Measurements from ENCODE around the gene HOXB6. TPM values are rescaled to one million over a fixed set of nuclear protein-coding genes. Genes with fewer than 3 reads are reported as not detected.

The HOXB6 gene
- total RNA-seq, 1 experiment from 2014 or later, result 64.8 TPM

DNA sequence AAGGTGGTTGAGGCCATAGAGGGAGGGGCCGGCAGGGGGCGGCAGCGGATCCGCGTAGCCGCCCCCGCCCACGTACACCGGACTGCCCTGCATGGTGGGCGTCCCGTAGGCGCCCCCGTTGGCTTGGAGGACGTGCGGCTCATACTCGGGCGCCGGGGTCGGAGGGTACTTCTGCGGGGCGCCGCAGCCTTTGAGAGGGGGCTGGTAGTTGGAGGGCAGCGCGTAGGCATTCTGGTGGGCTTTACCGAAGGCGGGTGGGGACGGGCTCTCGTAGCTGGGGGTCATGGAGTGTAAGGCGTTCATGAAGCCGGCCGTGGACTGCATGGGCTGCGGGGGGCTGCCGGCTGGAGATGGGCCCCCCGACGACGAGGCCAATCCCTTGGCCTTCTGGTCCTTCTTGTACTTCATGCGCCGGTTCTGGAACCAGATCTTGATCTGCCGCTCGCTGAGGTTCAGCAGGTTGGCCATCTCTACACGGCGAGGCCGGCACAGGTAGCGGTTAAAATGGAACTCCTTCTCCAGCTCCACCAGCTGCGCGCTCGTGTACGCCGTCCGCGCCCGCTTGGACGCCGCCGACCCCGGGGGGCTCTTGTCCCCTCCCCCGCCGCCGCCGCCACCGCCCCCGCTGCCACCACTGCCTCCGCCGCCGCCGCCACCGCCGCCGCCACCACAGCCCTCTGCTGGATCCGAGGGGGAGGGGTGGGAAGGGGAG is 54.1 kb downstream of the HOXB6 start:
- POLR2A ChIA-PET, result no interaction called here
- H2AFZ ChIP-seq (ENCODE audit: low read depth, low read length, poor library complexity, severe bottlenecking), result no peak overlapping the region
- H3K27me3 ChIP-seq (ENCODE audit: insufficient read depth, low read length), result no peaks in the 10 kb centered on the region
- BruUV-seq (replicated peaks), result no TSS peak
- peaks cover 0 to 4% of the 10 kb centered on the region in 2 experiments; a peak in 1 of 4 replicates for H3K36me3 ChIP-seq (ENCODE audit: control insufficient read depth in 1 of 2, insufficient read depth in 2 of 2, low read length in 2 of 2)
- H4K20me1 ChIP-seq (ENCODE audit: insufficient read depth), result no peaks in the 10 kb centered on the region
- no peak overlapping the region for H3K27ac ChIP-seq (ENCODE audit: low read depth, low read length)
- ATAC-seq (no peak), DNase-seq (ENCODE audit: low read depth, low spot score) (no peak)
- no peak overlapping the region for H3K4me2 ChIP-seq (ENCODE audit: low read length)
- TF ChIP-seq, protein P1, sequence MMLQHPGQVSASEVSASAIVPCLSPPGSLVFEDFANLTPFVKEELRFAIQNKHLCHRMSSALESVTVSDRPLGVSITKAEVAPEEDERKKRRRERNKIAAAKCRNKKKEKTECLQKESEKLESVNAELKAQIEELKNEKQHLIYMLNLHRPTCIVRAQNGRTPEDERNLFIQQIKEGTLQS (IDR thresholded peaks at IDR 0.05), result no peak
- TF ChIP-seq, protein P2, sequence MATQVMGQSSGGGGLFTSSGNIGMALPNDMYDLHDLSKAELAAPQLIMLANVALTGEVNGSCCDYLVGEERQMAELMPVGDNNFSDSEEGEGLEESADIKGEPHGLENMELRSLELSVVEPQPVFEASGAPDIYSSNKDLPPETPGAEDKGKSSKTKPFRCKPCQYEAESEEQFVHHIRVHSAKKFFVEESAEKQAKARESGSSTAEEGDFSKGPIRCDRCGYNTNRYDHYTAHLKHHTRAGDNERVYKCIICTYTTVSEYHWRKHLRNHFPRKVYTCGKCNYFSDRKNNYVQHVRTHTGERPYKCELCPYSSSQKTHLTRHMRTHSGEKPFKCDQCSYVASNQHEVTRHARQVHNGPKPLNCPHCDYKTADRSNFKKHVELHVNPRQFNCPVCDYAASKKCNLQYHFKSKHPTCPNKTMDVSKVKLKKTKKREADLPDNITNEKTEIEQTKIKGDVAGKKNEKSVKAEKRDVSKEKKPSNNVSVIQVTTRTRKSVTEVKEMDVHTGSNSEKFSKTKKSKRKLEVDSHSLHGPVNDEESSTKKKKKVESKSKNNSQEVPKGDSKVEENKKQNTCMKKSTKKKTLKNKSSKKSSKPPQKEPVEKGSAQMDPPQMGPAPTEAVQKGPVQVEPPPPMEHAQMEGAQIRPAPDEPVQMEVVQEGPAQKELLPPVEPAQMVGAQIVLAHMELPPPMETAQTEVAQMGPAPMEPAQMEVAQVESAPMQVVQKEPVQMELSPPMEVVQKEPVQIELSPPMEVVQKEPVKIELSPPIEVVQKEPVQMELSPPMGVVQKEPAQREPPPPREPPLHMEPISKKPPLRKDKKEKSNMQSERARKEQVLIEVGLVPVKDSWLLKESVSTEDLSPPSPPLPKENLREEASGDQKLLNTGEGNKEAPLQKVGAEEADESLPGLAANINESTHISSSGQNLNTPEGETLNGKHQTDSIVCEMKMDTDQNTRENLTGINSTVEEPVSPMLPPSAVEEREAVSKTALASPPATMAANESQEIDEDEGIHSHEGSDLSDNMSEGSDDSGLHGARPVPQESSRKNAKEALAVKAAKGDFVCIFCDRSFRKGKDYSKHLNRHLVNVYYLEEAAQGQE (IDR thresholded peaks at IDR 0.05; ENCODE audit: low read depth), result no peak
- TF ChIP-seq, protein P3, sequence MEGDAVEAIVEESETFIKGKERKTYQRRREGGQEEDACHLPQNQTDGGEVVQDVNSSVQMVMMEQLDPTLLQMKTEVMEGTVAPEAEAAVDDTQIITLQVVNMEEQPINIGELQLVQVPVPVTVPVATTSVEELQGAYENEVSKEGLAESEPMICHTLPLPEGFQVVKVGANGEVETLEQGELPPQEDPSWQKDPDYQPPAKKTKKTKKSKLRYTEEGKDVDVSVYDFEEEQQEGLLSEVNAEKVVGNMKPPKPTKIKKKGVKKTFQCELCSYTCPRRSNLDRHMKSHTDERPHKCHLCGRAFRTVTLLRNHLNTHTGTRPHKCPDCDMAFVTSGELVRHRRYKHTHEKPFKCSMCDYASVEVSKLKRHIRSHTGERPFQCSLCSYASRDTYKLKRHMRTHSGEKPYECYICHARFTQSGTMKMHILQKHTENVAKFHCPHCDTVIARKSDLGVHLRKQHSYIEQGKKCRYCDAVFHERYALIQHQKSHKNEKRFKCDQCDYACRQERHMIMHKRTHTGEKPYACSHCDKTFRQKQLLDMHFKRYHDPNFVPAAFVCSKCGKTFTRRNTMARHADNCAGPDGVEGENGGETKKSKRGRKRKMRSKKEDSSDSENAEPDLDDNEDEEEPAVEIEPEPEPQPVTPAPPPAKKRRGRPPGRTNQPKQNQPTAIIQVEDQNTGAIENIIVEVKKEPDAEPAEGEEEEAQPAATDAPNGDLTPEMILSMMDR (IDR thresholded peaks at IDR 0.05 in 2 of 3, conservative IDR thresholded peaks at IDR 0.05 in 1 of 3; ENCODE audit: borderline replicate concordance in 1 of 3, insufficient read depth in 1 of 3, low read depth in 2 of 3, low read length in 2 of 3), result no peak
- no peak for TF ChIP-seq RAD21 (IDR thresholded peaks at IDR 0.05; ENCODE audit: low read depth)
- no peak for TF ChIP-seq EGR1 (IDR thresholded peaks at IDR 0.05; ENCODE audit: low read depth)
- no peak for TF ChIP-seq ZNF274 (IDR thresholded peaks at IDR 0.05; ENCODE audit: low read depth, low read length)
- no peaks in the 10 kb centered on the region for H3K4me1 ChIP-seq (ENCODE audit: control insufficient read depth in 1 of 2, insufficient read depth in 2 of 2, low read length in 2 of 2)
- intact Hi-C loops (cut with micrococcal nuclease), result no loop called here
- H3K9me2 ChIP-seq (ENCODE audit: insufficient read depth), result no peaks in the 10 kb centered on the region
- no peak overlapping the region for H3K9ac ChIP-seq (ENCODE audit: low read length)
- CTCF ChIA-PET, result no interaction called here
- RAD21 ChIA-PET (ENCODE audit: low non-redundant PET in 1 of 2, low total read pairs in 2 of 2, uncharacterized antibody in 2 of 2, unreplicated experiment in 2 of 2), result no interaction called here
- H3K4me3 ChIP-seq (replicated peaks in 1 of 2; ENCODE audit: low read depth in 1 of 2, low read length in 2 of 2), result no peak overlapping the region
- H3K79me2 ChIP-seq (ENCODE audit: insufficient read depth, low read length), result no peaks in the 10 kb centered on the region
- no peaks in the 10 kb centered on the region for H3K9me3 ChIP-seq (ENCODE audit: control insufficient read depth in 1 of 2, insufficient read depth in 1 of 2, low read depth in 1 of 2, low read length in 2 of 2)
